Skeletal muscle tissue (tissue), 4 donors: ENCODE data around the gene RIOK2. TPM values are rescaled to one million over a fixed set of nuclear protein-coding genes. Genes with fewer than 3 reads are reported as not detected.
A peak's percentile ranks its signal among the peaks of the same experiment; 100 is the strongest.

ENCODE experiments used
- H3K27ac ChIP-seq: one replicate; pipeline ENCODE4 v1.7.0; 2013; ENCODE audit warnings: mild to moderate bottlenecking, low read depth, low read length, inconsistent platforms
- H3K27me3 ChIP-seq, 3 donors: one replicate each; pipeline ENCODE4 v1.7.0; 2013; ENCODE audit warnings: low read length in 3 of 3; ENCODE audit not compliant: control insufficient read depth in 3 of 3, insufficient read depth in 3 of 3
- H3K36me3 ChIP-seq, 3 donors: one replicate each; pipeline ENCODE4 v1.7.0; 2013; ENCODE audit warnings: low read length in 3 of 3; ENCODE audit not compliant: control insufficient read depth in 3 of 3, insufficient read depth in 3 of 3
- H3K4me1 ChIP-seq, 3 donors: one replicate each; pipeline ENCODE4 v1.7.0; 2013; ENCODE audit warnings: low read length in 3 of 3, mild to moderate bottlenecking in 3 of 3; ENCODE audit not compliant: control insufficient read depth in 3 of 3, insufficient read depth in 3 of 3
- H3K4me3 ChIP-seq, 3 donors: one replicate each; pipeline ENCODE4 v1.7.0; 2013; ENCODE audit warnings: low read length in 3 of 3
- H3K9ac ChIP-seq, 3 donors: one replicate each; pipeline ENCODE4 v1.7.0; 2013; ENCODE audit warnings: low read length in 3 of 3, mild to moderate bottlenecking in 3 of 3, moderate library complexity in 2 of 3, low read depth in 1 of 3
- H3K9me3 ChIP-seq, 3 donors: one replicate each; pipeline ENCODE4 v1.7.0; 2013; ENCODE audit warnings: low read length in 3 of 3; ENCODE audit not compliant: control insufficient read depth in 3 of 3
- total RNA-seq: library from RNA; depleted of rRNA; stranded (reverse); fragments of >200 nt; gene quantifications from one replicate; pipeline ENCODE4 v1.2.3, GENCODE V29; 2014
- donor health status: Osteomylitis.

Gene RIOK2
- total RNA-seq, result 23.5 TPM

- Histone ChIP-seq H3K36me3 (peaks cover 5 to 9% (median 7%) of the 10 kb centered on the region in 3 donors), H3K27ac (peak within 1 kb of the TSS; percentile 96), H3K9ac (peak within 1 kb of the TSS; percentile 92 to 95 (median 92)), H3K27me3 (no peaks in the 10 kb centered on the region), H3K4me3 (peak within 1 kb of the TSS; percentile 90 to 97 (median 93)), H3K4me1 (peaks cover 7 to 24% (median 15%) of the 10 kb centered on the region in 3 donors), H3K9me3 (no peaks in the 10 kb centered on the region)
Observed at GRCh38 chr5:97183100-97183929, at the start of gene RIOK2. RIOK2 (minus strand) TSS chr5:97183247; CDS start chr5:97183191, 56 bp downstream.

- Histone ChIP-seq H3K27ac (no peak overlapping the region), H3K9me3 (no peaks in the 10 kb centered on the region), H3K27me3 (no peaks in the 10 kb centered on the region), H3K9ac (no peak overlapping the region), H3K4me3 (no peak overlapping the region), H3K36me3 (no peaks in the 10 kb centered on the region), H3K4me1 (no peaks in the 10 kb centered on the region)
Observed at GRCh38 chr5:97231025-97231636, 48.1 kb upstream of the RIOK2 start.

GRCh38 chr5:97229688-97230285, 46.7 kb upstream of the RIOK2 start:
- Histone ChIP-seq H3K27ac (no peak overlapping the region), H3K4me3 (no peak overlapping the region), H3K9me3 (no peaks in the 10 kb centered on the region), H3K4me1 (no peaks in the 10 kb centered on the region), H3K9ac (no peak overlapping the region), H3K27me3 (no peaks in the 10 kb centered on the region), H3K36me3 (no peaks in the 10 kb centered on the region)

GRCh38 chr5:97229196-97229595, 46.1 kb upstream of the RIOK2 start:
- H3K9ac ChIP-seq, result no peak overlapping the region
- no peaks in the 10 kb centered on the region for H3K4me1 ChIP-seq
- H3K4me3 ChIP-seq, result no peak overlapping the region
- no peaks in the 10 kb centered on the region for H3K36me3 ChIP-seq
- H3K27ac ChIP-seq, result no peak overlapping the region
- H3K27me3 ChIP-seq, result no peaks in the 10 kb centered on the region
- no peaks in the 10 kb centered on the region for H3K9me3 ChIP-seq

- Histone ChIP-seq H3K4me3 (no peak overlapping the region), H3K9ac (no peak overlapping the region), H3K27ac (no peak overlapping the region), H3K9me3 (no peaks in the 10 kb centered on the region), H3K36me3 (no peaks in the 10 kb centered on the region), H3K4me1 (no peaks in the 10 kb centered on the region), H3K27me3 (no peaks in the 10 kb centered on the region)
Observed at GRCh38 chr5:97225222-97225621, 42.2 kb upstream of the RIOK2 start.

- no peak overlapping the region for H3K27ac ChIP-seq
- no peak overlapping the region for H3K4me3 ChIP-seq
- no peaks in the 10 kb centered on the region for H3K4me1 ChIP-seq
- H3K9me3 ChIP-seq, result no peaks in the 10 kb centered on the region
- H3K36me3 ChIP-seq, result no peaks in the 10 kb centered on the region
- H3K27me3 ChIP-seq, result no peaks in the 10 kb centered on the region
- H3K9ac ChIP-seq, result no peak overlapping the region
Observed at GRCh38 chr5:97224112-97224750, 41.2 kb upstream of the RIOK2 start.

- Histone ChIP-seq H3K36me3 (no peaks in the 10 kb centered on the region), H3K4me3 (no peak overlapping the region), H3K27me3 (no peaks in the 10 kb centered on the region), H3K4me1 (no peaks in the 10 kb centered on the region), H3K9ac (no peak overlapping the region), H3K9me3 (no peaks in the 10 kb centered on the region), H3K27ac (no peak overlapping the region)
Observed at GRCh38 chr5:97223596-97223995, 40.5 kb upstream of the RIOK2 start.

- Histone ChIP-seq H3K9ac (no peak overlapping the region), H3K27me3 (no peaks in the 10 kb centered on the region), H3K4me3 (no peak overlapping the region), H3K4me1 (no peaks in the 10 kb centered on the region), H3K9me3 (no peaks in the 10 kb centered on the region), H3K27ac (no peak overlapping the region), H3K36me3 (no peaks in the 10 kb centered on the region)
Observed at GRCh38 chr5:97209343-97209742, 26.3 kb upstream of the RIOK2 start.

- H3K27ac ChIP-seq, result no peak overlapping the region
- H3K27me3 ChIP-seq, result no peaks in the 10 kb centered on the region
- no peak overlapping the region for H3K9ac ChIP-seq
- no peaks in the 10 kb centered on the region for H3K9me3 ChIP-seq
- H3K4me1 ChIP-seq, result no peaks in the 10 kb centered on the region
- no peaks in the 10 kb centered on the region for H3K36me3 ChIP-seq
- H3K4me3 ChIP-seq, result no peak overlapping the region
Observed at GRCh38 chr5:97208714-97209113, 25.7 kb upstream of the RIOK2 start.
